Right renal pelvis (tissue), 4 donors: ENCODE measurements around the gene CLSTN2. TPM values are rescaled to one million over a fixed set of nuclear protein-coding genes. Genes with fewer than 3 reads are reported as not detected.

Experiments used
- DNase-seq, 4 donors: peaks; one replicate each; pipeline ENCODE4 v3.0.0-alpha.2; 2013; ENCODE audit warnings: low read depth in 4 of 4, low spot score in 3 of 4, missing footprints in 1 of 4
- polyA plus RNA-seq, 4 donors: library from polyadenylated mRNA; unstranded; fragments of 120-200 nt; gene quantifications; one replicate each; pipeline ENCODE4 v1.2.1, GENCODE V29; 2013; ENCODE audit not compliant: insufficient read length in 4 of 4

CLSTN2 gene
- polyA plus RNA-seq, 4 donors, result 1.5 to 2.0 (median 1.9) TPM

- DNase-seq, result no peak
Observed at GRCh38 chr3:140465988-140466387, 531.0 kb downstream of the CLSTN2 start.

DNA sequence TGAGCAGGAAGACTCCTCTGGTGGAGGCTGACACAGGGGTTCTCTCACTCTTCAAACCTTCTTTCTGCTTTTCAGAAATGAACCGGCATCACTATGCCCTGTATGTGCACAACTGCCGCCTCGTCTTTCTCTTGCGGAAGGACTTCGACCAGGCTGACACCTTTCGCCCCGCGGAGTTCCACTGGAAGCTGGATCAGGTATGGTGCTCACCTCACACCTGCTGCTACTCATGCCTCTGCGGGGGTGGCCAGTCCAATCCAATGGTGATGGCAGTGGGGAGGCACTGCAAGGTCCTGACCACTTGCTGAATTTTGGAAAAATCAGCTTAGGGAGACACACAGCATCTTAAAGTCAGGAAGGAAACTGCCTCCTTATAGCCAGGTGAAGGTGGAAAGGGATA lies 531.5 kb downstream of the CLSTN2 start:
- DNase-seq, result no peak

DNA sequence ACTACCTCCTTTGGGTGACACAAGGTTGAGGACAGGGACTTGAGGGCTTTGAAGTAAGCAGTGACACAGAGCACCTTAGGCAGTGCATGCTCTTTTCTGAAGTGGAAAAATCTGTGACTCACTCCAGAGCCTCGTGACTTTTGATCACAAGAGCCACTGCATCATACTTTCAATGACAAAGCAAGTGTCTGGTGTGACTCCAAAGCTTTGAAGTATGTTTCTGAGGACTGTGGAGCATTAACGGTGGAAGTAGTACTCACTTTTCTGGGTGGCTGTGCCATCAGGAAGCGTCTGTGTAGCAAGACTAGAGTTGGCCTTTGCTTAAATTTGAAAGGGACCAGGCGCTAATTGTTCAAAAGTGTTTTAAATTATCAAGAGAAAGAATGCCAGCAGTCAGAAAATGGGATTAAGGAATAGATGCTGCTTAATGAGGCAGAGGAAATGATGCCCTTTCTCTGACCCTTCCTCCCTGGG lies 532.2 kb downstream of the CLSTN2 start:
- DNase-seq, result no peak

GRCh38 chr3:140467796-140468315 lies 532.9 kb downstream of the CLSTN2 start:
- DNase-seq, result no peak

DNA sequence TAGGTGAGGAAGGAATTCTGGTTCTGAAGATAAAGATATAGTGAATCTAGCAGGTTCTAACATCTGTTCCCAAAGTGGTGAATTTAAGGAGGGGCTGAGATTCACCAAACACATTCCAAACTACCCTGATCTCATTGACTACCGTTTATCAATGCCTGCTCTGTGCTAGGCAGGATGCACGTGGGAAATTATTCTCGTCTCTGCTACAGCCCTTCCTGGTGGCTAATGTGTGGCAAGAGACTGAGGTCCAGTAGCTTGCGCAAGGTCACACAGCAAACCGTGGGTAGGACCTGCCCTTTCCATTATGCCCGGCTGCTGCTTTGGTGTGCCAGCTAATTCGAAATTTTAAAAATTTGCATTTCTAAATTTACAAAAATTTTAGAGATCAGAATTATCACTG lies 533.4 kb downstream of the CLSTN2 start:
- no peak for DNase-seq

DNA sequence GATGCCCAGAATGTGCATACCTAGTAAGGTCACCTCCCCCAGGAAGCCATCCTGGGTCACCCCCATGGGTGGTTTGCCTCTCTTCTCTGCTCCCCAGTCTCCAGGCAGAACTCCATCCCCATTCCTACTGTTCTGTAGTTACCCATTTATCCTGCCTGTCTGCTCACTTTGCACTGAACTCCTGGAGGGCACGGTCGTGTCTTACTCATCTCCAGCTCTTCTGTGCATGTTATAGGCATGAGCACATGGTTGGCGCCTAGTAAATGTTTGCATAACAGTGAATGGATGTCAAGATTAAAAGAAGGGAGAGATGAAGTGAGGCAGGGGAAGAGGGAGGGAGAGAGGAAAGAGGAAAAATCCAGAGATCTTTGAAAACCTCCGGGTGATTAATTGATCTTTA lies 534.5 kb downstream of the CLSTN2 start:
- DNase-seq, result no peak

DNA sequence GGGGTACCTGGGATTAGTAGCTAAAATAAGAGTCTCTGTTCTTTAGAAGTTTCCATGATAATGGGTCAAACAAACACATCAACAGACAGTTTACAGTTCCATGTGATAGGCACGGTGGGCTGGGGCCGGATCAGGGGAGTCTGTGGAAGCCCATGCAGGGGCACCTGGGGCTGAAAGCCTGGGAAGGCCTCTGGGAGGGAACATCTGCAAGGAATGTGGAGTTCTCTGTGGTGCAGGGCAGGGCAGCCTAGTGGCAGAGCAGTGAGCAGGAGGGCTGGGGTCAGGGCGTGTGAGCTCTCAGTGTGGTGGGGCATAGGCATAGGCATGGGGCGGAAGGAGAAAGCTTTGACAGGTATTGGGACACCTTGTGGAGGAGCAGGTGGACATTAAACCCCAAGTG lies 535.2 kb downstream of the CLSTN2 start:
- no peak for DNase-seq

- DNase-seq, result no peak
Observed at GRCh38 chr3:140470962-140471361, 536.0 kb downstream of the CLSTN2 start.

- DNase-seq, result no peak
Observed at GRCh38 chr3:140472306-140473020, 537.5 kb downstream of the CLSTN2 start.

DNA sequence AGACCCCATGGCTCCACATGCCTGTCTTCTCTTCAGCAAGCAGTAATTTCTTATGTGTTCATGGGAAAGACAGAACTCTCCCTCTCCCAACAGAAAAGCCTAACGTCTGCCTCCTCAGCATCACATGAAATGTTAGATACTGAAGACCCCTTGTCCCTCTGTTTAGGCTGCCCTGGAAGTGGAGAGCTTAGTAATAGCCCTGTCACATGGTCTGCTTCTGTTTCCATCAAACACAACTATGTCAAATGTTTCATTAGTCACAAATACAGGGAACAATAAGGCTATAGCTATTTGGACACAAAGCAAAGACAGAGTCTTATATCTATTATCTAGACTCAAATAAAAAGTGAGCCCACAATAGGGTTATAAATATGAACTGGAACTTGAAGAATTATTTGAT lies 552.6 kb downstream of the CLSTN2 start:
- DNase-seq, result no peak

- no peak for DNase-seq
Observed at GRCh38 chr3:140493271-140493670, 558.3 kb downstream of the CLSTN2 start.

DNA sequence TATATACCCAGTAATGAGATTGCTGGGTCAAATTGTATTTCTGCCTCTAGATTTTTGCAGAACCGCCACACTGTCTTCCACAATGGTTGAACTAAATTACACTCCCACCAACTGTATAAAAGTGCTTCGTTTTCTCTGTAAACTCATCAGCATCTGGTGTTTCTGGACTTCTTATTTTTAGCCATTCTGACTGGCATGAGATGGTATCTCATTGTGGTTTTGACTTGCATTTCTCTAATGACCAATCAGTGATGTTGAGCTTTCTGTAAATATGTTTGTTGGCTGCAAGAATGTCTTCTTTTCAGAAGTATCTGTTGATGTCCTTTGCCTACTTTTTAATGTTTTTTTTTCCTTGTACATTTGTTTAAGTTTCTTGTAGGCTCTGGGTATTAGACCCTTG lies 560.0 kb downstream of the CLSTN2 start:
- no peak for DNase-seq

- DNase-seq, result no peak
Observed at GRCh38 chr3:140497331-140497730, 562.3 kb downstream of the CLSTN2 start.

DNA sequence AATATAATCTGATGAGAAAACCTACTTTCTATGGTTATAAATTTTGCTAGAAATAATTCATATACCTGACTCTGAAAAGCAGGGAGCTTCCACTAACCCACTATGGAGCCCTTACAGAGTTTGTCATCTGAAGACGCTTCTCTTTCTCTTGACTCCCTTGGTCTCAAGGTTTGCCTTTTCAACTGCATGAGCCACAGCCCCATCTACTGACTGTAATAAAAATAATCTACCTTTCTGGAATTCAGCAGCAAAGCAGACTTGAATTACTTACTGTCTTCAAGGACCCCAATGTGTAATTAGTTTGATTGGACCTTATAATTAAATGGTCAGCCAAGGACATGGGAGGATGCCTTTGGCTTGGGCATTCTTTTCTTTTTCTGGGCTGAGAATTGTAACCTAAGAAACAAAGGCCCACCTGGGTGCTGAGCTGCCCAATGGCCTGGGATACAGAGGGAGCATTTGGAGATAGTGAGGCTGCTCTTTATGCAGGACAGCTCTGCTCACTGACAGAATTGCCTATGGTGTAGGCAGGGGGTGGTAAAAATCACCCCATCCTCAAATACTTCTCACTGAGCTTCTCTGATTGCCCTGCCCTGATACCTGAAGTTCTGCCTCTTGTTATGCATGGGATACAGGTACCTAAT lies 564.3 kb downstream of the CLSTN2 start:
- DNase-seq, result peak in 2 of 4 donors; percentile 12 to 17

DNA sequence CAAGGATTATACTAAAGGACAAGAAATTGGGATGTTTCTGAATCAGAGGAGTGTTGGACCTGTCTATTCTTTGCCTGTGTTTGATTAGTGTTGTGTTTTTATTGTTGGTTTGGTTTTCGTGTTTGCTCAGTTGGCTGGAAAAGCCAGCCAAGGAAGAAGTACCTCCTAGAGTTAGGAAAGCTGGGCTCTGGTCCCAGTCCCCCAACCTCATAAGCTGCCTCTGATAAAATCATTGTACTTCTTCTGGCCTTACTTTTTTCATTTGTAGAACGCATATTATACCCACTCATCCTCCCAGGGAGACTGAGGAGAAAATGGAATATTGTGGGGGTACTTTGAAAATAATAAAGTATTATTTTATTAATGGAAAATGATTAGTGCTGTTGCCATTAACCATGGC lies 565.5 kb downstream of the CLSTN2 start:
- no peak for DNase-seq

DNA sequence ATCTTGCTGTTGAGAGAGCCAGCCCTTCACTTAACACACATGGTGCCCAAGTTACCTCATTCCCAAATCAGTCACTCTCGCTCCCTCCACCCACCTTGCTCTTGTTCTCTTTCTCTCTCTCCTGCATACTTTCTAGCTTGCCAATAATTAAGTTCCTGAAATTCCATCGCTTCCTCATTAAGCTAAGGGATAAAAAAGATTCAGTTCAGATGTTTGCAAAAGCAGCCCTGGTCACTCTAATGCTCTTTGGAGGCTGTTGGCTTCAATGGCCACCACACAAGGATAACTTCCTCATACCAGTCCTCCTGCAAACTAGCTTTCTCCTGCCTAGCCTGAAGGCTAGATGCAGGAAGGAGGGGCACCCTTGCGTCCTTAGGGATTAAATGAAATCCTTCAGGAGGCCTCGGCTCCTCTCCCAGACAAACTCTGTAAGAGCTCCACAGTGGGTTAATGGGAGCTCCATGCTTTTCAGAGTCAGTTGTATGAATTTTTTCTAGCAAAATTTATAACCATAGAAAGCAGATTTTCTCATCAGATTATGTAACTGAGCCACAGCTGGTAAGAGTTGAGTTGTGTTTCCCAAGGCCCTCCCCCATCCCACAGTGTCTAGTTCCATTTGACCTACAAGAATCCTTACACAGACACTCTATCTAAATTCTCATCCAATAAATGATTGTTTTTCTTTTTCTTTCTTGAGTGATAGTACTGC lies 566.2 kb downstream of the CLSTN2 start:
- DNase-seq, result no peak

DNA sequence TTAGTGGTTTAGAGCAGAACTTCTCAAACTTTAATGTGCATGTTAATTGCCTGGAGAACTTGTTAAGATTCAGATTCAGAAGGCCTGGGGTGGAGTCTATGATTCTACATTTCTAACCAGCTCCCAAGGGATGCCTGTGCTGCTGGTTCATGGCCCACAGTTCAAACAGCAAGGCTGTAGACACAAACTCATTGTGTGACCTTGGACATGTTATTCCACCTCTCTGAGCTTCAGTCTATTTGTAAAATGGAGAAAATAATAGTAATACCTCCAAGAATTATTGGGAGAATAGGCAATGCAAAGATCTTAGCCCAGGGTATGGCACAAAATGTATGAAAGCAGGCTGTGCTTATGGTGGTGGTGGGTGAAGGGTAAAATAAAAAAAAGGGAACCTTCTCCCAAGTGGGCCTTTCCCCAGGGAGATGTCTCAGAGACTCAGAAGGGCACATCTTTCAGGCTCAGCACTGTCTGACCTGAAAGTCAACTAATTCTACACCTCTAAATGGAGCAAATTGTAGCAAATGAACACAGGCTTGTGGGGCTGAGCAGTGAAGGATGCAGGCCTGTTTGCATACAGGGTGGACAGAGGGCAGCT lies 566.9 kb downstream of the CLSTN2 start:
- DNase-seq, result no peak

GRCh38 chr3:140505213-140505612 lies 570.2 kb downstream of the CLSTN2 start:
- no peak for DNase-seq

- no peak for DNase-seq
Observed at GRCh38 chr3:140505876-140506275, 570.9 kb downstream of the CLSTN2 start.

DNA sequence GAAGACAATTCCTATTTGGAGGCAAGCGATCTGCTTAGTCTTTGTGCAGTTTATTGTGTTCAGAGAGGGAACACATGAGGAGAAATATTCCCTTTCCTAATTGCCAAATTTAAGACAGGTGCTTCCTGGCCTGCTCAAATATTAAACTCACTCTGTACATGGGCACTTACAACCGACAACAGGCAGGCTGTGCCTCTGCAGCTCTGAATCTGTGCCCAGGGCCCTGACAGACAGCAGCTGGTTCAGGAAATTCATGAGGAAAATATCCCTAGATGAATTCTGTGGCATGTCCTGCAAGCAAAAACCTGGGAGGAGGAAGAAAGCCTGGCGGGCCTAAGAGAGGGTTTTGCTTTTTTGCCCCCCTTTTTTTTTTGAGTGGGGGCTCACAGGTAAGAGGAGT lies 573.6 kb downstream of the CLSTN2 start:
- DNase-seq, result no peak

- DNase-seq, result no peak
Observed at GRCh38 chr3:140509534-140509933, 574.5 kb downstream of the CLSTN2 start.
